C4-2B (cell line): ENCODE measurements around the gene SMIM43.

Experiments used
- H3K27ac ChIP-seq: fragments of 450-650 bp; 2 replicates; pipeline ENCODE4 v1.5.1; 2017
- ZFX ChIP-seq: fragments of 450-650 bp; IDR thresholded peaks from 2 replicates; pipeline ENCODE4 v1.6.1; 2017
- TF ChIP-seq, protein P1 (sequence below): fragments of 450-650 bp; conservative IDR thresholded peaks from 2 replicates; pipeline ENCODE4 v1.5.1; 2017; ENCODE audit warnings: mild to moderate bottlenecking

SMIM43 gene

DNA sequence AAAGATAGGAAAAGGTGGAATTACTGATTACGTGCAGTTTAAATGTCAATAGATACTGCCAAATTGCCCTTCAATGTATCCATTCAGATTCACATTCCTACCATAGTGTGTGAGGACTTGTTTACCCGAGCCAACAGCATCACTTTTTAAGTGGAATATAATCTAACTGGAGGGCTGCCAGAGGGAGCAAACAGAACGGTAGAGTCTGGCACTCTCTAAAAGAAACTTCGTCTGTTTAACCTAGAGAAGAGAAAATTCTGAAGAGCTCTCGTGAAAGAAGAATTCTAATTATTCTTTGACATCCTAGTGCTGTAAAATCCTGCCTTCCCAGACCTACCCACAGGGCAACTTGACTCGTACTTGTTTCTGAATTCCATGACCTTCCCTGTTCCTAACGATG, 23.2 kb downstream of the SMIM43 start:
- no peak for TF ChIP-seq ZFX
- TF ChIP-seq, protein P1, sequence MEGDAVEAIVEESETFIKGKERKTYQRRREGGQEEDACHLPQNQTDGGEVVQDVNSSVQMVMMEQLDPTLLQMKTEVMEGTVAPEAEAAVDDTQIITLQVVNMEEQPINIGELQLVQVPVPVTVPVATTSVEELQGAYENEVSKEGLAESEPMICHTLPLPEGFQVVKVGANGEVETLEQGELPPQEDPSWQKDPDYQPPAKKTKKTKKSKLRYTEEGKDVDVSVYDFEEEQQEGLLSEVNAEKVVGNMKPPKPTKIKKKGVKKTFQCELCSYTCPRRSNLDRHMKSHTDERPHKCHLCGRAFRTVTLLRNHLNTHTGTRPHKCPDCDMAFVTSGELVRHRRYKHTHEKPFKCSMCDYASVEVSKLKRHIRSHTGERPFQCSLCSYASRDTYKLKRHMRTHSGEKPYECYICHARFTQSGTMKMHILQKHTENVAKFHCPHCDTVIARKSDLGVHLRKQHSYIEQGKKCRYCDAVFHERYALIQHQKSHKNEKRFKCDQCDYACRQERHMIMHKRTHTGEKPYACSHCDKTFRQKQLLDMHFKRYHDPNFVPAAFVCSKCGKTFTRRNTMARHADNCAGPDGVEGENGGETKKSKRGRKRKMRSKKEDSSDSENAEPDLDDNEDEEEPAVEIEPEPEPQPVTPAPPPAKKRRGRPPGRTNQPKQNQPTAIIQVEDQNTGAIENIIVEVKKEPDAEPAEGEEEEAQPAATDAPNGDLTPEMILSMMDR: no peak
- no peak overlapping the region for H3K27ac ChIP-seq

DNA sequence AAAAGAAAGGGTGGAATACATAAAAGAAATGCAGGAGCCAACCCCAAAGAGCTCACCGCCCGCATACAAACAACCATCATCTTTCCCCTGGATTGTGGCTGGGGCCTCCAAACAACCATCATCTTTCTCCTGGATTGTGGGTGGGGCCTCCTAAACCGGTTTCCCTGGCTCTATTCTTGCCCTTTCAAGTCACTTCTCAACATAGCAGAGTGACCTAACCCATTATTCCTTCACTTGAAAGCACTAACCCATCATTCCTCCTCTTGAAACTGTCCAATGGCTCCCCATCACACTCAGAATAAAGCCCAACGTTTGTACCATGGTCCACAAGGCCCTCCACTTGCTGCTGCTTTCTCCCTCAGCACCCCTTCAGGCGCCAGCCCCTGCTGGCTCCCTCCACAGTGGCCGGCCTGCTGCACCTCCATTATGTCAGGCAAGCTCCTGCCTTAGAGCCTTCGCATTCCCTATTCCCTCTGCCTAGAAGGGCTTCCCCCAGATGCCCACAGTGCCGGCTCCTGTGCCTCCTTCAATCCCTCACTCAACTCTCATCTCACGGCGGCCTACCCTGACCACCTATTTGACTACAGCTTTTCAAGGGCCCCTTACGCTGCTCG, 24.1 kb downstream of the SMIM43 start:
- no peak for TF ChIP-seq ZFX
- TF ChIP-seq, protein P1: no peak
- no peak overlapping the region for H3K27ac ChIP-seq

DNA sequence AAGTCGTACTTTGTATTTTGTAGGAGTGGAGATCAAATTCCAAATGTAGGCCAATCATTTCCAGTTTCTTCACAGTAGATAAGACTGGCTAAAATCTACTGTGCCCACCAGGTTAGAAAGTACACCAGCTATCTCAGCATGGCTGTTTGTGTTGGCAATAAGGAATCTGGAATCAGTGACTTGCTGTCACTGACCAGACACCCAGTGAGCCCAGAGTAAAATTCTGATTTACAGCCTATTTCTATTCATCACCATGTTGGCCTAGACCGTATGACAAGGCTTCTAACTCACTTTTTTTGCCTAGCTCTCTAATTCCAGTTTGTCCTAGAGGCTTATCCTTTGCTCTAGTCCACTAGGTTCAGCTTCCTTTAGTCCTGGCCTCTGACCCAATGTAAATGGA, 25.4 kb downstream of the SMIM43 start:
- no peak overlapping the region for H3K27ac ChIP-seq
- no peak for TF ChIP-seq ZFX
- TF ChIP-seq, protein P1: no peak

DNA sequence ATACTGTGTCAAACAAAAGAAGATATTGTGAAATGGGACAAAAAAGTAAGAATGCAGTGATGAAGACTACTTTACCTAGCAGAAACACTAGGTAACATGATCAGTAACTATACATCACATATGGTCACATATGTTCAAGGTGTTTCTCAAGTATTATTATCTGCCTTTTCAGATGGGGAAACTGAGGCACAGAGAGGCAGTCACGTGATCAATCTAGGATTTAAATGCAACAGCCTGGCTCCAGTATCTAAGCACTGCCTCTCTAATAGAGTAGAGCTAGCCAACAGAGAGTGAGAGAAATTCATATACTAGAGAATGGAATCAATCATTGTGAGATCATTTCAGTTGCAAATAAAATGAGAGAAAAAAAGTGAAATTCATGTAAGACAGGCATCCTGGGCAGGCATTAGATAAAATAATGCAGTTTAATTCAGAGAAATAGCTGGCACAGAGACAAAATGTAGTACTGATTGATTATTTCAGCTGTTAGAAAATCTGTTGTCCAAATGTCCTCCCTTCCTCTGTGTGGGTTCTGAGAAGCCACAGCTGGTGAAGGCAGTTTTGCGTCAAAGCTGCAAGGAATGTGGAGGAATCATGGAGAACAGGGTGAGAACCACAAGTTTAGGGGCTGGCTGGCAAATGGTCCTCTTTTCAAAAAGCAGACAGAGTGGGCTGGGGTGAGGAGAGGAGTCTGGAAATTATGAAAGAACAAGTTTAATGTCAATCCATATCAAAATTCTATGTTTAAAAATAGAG, 26.0 kb downstream of the SMIM43 start:
- TF ChIP-seq, protein P1: no peak
- TF ChIP-seq ZFX: no peak
- no peak overlapping the region for H3K27ac ChIP-seq

DNA sequence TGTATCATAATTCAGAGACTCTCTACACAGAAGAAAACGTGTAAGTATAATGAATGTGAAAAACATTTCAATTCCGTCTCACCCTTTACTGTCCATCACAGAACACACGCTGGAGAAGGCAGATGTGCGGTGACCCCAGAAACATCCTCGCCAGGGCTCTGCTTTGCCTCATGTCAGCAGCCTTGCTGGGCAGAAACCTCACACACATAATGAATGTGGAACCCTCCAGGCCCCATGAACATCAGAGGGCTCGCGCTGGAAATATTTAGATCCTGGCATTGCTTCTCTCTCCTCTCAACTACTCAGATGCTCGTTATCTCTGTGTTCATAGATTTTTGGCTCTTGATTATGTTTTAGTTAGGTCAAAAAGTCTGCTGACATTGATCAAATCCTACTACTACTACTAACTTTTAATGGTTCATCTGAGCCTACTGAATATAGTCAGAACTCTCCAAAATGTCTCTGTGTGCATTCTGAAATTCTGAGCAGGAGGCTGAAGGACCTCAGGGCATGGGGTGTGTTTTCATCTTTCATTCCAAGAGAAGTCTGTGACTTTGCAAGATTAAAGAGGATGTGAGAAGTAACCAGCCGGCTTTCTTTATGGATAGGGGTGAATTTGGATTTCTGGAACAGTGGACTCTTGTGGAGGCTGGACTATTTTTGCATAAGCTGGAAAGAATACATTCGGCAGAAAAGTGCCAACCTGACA, 27.0 kb downstream of the SMIM43 start:
- no peak for TF ChIP-seq ZFX
- TF ChIP-seq, protein P1: no peak
- no peak overlapping the region for H3K27ac ChIP-seq

DNA sequence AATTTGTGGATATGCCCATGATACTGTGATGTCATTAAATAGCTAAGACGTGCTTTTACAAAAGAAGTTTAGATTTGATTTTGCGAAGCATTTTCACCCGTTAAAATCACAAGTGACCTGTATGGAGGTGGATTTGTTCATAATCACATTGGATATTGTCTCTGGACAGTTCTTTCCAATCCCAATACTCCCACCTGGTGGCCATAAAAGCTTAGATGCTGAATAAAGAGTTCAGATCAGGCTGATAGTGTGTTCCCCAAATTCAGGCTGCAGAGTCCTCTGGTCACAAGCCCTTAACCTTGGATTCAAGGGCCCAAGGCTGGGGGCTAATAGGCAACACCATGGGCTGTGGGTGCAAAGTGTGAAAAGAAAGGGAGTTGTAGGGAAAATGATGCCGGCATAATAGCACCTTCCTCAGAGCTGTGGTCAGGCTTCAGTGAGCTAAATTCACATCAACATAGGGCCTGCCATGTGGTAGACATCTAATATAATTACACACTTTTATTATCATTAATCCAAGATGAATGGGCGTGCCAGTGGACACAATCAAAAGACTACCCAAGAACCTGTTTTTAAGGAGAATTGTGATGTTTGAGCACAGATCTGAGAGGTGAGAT, 28.1 kb downstream of the SMIM43 start:
- TF ChIP-seq, protein P1: peak; percentile 70
- TF ChIP-seq ZFX: no peak
- no peak overlapping the region for H3K27ac ChIP-seq

DNA sequence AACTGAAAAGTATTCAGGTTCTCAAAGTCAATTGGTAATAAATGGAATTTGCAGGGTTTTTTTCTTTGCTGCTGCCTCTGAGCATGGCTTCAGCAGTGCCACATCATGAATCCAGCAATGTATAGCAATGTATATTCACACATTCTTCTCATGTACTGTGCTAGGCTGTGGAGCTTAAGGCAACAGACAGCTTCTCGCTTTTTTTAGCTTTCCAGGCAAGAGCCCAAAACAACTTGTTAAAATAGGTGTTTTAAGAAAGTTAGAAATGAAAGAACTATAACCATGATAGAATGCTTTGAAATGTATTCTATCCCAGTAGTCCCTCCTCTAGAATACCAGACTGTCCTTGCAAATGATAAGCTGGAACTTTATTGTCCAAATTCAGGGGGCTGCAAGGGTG, 30.4 kb downstream of the SMIM43 start:
- TF ChIP-seq, protein P1: no peak
- TF ChIP-seq ZFX: no peak
- H3K27ac ChIP-seq: no peak overlapping the region
